Stimulated activated CD8-positive, alpha-beta memory T cell treated with anti-CD3 and anti-CD28 coated beads, Interleukin-4, amount 100 ng/mL, for 4 hours (primary cell): ENCODE data around the gene LTB4R.
"Not testable (repeated sequence)": the region's sequence is repeated elsewhere in the genome, so short reads cannot be mapped to it uniquely, and the experiment has no call there.

Experiments
- DNase-seq, 2 donors: peaks; one replicate each; pipeline ENCODE4 v3.0.0-alpha.2; 2020; ENCODE audit warnings: low read depth in 2 of 2, low spot score in 1 of 2

The LTB4R gene

DNA sequence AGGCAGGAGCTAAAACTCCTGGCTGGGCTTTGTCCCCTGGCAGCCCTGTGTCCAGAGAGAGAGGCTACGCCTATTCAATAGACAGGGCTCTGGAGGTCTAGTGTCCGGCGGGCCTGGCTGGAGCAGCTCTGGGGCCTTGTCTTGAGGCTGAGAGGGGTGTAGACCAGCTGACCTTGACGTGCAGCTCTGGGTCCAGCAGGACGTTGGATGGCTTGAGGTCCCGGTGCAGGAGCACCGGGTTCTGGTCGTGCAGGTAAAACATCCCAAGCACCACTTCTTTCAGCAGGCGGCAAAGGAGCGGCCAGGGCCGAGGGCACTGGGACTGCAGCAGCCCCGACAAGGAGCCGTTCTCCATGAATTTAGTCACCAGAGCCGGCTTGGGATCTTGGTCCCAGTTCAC is 27.5 kb downstream of the LTB4R start:
- no peak for DNase-seq

DNA sequence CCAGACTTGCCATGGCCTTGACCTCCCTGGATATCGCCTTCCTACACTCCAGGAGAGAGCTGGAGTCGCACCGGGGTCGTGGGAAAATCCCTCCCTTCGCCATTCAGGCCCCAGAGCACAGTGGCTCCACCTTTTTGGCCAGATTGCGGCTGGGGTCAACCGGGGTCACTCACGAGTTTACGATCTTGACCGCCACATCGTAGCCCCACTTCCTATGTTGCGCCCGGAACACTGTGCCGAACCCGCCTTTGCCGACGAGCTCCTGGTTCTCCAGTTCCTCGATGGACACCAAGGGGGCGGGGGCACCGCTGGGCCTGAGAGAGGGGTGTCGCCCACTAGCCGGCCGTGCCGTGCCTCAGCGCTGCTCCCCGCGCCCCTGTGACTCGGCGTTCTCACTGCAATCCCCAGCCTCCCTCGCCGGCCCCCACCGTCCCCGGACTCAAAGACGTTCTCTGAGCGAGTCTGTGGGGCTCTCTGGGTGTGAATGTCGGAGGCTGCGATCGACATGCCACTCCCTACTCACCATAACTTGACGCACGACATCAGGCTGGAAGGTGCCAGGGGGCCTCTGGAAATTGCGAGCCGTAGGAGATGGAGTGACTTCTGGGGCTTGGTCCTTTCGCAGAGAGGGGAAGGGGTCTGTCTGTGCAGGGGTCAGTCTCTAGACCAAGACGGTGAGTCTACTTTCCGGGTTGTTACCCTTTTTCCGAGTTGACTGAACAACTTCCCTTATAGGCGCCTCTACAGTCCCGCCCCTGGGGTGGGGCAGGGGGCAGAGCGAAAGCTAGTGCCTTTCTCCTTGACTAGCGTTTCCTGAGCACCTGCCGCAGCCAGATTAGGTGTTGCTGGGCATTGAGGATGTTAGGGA is 28.2 kb downstream of the LTB4R start, which contains the start of gene RIPK3:
TSS of gene RIPK3 (minus strand) at position 708 of the 868 bp plus-strand sequence. CDS start at position 543, 165 bp downstream.
- no peak for DNase-seq

DNA sequence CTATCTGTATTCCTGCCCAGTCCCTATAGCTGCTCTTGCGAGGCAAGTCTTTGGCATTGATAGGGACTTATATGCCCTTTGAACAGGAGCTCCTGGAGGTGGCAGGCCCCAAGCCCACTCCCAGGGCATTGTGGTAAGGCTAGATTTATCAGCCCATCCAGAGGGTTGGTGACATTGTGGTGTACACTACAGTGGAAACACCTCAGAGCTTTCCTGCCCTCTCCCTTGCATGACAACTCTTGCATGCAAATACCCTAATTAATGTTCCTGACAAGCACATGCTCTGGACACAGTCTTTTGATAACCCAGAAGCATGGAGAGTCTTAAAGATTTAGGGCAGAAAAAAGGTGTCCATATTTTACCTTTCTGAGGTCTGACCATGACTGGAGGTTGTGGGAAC is 29.3 kb downstream of the LTB4R start:
- no peak for DNase-seq

DNA sequence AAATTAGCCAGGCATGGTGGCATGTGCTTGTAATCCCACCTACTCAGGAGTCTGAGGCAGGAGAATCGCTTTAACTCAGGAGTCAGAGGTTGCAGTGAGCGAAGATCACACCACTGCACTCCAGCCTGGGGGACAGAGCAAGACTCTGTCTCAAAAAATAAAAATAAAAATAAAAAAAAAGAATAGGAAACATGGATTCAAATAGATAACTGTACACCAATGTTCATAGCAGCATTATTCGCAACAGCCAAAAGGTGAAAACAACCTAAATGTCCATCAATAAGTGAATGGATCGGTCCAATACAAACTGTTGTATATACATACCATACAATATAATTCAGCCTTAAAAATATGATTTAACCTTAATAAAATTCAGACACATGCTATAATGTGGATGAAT is 31.6 kb downstream of the LTB4R start:
- no peak for DNase-seq

DNA sequence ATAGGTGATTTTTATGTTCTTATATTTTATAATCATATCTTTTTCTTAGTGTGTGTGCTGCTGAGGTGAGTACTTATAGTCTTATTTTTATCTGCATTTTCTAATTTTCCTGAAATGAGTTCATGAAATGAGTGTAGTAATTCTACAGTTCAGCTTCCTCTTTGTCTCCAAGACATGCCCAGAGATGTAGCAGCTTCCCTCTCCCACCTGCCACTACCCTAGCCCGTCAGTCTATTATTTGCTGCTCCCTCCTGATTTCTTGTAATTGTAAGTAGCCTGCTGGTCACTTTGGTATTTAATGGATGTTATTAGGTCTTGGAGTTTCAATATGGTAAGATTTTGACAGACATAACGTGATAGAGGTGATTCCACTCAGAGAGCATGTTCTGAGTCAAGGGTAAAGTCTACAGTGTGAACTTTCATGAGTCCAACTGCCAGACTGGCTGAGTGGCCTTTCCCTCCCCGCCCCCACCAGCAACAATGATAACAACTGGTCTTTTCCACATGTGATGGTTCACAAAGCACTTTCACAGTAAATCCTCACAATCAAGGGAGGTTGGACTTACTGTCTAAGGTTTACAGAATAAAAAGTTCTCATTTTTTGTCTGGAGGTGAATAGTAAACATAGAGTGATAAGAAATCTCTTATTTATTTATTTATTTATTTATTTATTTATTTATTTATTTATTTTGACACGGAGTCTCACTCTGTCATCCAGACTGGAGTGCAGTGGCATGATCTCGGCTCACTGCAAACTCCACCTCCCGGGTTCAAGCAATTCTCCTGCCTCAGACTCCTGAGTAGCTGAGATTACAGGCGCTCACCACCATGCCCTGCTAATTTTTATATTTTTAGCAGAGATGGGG is 32.7 kb downstream of the LTB4R start:
- no peak for DNase-seq

DNA sequence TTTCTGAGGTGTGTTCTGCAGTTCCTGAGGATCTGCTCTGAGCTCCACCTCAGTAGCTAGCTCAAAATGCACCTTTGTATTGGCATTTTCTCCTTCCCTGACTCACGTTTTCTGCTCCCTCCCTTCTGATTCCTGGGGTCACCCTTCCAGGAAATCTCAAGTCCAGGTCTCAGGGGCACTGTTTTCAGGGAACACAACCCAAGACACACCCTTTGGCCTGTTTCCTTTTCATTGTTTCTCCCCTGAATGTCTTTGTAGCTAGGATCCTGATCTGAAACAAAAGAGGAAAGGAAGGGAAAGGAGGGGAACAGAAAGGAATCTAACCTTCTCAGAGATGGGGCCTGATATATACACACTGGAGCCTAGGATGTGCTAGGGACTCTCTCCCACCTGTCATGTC is 35.8 kb downstream of the LTB4R start:
- DNase-seq = no peak

DNA sequence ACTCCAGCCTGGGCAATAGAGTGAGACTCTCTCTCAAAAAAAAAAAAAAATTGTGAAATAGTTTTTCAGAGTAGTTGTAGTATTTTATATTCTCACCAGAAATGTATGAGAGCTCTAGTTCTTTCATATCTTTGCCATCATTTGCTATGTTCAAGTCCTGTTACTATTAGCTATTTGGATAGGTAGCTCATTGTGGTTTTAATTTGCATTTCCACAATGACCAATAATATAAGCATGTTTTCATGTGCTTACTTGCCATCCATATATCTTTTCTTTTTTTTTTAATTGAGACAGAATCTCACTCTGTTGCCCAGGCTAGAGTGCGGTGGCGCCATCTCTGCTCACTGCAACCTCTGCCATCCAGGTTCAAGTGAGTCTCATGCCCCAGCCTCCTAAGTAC is 36.9 kb downstream of the LTB4R start:
- DNase-seq = no peak

DNA sequence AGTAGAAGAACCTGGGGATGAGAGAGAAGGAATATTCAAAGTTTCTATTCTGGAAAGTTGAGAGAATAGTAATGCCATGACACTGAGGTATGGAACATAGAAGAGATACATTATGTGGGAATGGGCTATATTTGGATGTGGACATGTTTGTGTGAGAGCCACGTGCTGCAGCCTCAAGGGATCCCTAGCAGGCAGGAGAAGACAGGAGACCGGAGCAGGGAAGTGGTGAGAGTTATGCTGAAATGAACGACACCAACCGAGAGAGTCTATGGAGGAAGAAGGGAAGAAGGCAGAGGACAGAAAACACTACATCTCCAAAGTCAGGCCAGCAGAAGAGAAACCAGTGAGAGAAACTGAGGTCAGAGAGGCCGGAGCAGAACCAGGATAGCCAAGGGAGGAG is 38.4 kb downstream of the LTB4R start:
- DNase-seq = no peak

DNA sequence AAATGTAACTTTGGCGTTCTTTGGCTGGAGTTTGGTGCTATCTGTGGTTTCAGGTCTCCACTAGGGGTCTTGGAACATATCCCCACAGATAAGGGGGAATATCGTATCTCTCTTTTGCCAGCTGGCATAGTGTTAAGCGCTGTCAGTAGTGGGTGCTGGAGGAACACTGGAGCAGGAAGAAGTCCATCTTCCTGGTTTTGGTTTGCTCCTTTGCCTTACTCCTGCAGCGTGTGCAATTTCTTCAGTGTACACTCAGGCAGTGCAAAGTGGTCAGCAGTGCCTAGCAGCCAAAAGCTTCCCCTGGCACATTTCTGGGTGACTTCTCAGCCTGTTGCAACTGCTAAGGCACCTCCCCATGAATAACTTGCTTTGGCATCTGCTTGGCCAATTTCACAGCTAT is 40.2 kb downstream of the LTB4R start:
- no peak for DNase-seq

DNA sequence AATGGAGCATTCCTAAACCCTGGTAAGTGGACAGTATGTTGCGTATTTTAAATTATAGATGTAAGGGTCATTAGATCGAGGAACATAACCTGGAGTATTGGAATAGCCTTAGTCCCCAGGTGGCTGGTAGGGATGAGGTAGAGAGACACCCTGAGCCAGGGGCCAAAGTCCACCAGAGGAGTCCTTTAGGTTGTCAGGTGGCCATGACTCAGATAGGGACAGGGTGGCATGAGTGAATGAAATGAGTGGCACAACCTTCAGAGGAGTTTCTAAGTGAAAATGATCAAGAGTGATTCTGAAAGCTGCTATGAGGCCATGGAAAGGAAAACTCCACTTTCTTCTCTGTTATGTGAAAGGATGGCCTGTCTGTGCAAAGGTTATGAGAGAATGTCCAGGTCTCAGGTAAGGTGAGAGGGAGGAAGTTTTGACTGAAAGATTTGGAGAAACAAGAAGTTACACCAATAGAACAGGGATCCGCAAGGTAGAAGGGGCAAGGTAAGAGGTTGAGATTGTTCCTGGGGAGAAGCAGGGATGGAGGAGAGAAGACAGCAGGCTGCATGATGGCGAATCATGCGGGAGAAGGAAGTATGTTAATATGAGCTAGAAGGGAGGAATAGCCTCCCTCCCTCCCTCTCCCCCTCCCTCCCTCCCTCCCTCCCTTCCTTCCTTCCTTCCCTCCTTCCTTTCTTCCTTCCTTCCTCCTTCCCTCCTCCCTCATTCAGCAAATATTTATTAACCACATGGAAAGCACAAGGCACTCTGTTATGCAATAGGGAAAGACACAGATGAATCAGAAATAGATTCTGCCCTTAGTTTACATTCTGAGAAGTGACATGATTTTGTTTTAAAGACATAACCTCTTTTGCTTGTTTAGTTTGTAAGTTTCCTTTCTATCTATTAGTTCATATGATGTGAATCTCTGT is 42.5 kb downstream of the LTB4R start:
- DNase-seq = no peak

DNA sequence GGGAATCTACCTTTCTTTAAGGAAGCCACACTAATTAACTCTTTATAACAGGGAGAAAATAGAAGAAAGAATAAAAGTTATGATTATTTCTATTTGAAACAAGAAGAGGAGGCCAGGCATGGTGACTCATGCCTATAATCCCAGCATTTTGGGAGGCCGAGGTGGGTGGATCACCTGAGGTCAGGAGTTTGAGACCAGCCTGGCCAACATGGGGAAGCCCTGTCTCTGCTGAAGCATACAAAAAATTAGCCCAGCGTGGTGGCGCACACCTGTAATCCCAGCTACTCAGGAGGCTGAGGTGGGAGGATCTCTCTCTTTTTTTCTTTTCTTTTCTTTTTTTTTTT is 43.2 kb downstream of the LTB4R start:
- not testable (repeated sequence) for DNase-seq

DNA sequence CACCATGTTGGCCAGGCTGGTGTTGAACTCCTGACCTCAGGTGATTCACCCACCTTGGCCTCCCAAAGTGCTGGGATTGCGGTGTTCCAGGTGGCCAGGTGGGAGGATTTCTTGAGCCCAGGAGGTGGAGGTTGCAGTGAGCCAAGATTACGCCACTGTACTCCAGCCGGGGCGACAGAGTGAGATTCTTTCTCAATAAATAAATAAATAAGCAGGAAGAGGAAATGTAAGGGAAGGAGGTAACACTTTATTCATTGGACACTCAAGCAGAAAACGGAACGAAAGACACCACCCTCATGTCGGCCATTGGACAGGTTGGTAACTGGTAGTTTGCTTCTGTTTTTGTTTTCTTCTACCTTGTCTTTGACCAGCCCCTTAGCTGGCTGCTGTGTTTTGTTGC is 43.7 kb downstream of the LTB4R start:
- DNase-seq = no peak

DNA sequence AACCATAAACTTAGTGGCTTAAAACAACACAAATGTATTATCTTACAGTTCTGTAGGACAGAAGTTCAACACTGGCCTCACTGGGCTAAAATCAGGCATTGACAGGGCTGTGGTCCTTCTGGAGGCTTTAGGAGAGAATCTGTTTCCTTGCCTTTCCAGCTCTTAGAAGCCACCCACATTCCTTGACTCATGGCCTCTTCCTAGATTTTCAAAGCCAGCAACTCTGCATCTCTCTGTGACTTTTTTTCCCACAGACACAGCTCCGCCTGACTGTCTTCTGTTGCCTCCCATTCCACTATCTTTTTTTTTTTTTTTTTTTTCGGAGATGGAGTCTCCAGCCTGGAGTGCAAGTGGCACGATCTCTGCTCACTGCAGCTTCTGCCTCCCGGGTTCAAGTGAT is 44.9 kb downstream of the LTB4R start:
- DNase-seq = no peak

DNA sequence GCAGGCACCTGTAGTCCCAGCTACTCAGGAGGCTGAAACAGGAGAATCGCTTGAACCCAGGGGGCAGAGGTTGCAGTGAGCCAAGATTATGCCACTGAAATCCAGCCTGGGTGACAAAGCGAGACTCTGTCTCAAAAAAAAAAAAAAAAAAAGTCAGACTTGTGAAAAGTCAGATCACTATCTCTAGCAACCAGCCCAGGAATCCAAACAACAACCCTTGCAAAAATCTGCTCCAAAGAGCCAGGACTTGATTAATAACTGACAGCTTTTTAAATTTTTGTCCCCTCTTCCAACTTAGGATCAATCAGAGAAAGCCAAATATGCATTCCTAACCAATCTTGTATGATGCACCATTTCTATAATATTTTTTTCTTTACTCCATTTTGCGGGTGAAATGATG is 49.0 kb downstream of the LTB4R start:
- DNase-seq = no peak

DNA sequence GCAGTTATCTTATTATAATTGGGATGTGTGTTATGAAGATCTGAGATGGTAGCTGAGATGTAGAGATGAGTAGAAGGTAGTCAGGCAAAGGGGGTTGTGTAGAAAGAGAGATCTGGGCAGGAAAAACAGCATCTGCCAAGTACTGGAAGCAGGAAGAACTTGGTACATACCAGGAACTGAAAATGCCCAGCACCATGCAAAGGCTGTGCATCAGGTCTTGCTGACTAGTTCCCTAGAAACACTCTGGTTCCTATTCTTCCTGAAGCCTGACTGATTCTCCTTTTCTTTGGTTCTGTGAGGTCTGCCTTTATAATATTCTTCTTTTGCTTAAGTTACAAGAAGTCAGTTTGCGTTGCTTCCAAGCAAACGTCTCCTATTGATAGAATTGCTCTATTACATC is 50.0 kb downstream of the LTB4R start:
- no peak for DNase-seq

DNA sequence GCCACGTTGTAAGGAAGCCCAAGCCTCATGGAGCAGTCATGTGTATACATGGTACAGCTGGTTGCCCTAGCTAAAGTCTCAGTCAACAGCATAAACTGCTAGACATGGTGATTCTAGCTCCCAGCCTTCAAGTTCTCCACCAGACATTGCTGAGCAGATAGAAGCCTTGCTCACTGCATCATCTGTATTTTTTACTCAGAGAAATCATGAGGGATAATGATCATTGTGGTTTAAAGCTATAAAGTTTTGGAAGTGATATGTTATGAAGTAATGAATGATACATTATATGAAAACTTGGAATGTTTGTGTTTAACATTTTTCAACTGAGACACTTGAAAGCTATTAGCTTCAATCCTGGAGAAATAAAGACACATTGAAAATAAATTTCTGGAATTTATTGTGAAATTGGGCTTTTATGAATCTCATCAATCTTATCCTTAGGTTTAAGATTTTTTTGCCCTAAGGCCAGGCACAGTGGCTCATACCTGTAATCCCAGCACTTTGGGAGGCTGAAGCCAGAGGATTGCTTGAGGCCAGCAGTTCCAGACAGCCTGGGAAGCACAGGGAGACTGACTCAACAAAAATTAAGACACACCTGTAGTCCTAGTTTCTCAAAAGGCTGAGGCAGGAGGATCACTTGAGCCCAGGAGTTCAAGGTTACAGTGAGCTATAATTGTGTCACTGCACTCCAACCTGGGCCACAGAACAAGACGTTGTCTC is 51.1 kb downstream of the LTB4R start:
- DNase-seq = no peak

DNA sequence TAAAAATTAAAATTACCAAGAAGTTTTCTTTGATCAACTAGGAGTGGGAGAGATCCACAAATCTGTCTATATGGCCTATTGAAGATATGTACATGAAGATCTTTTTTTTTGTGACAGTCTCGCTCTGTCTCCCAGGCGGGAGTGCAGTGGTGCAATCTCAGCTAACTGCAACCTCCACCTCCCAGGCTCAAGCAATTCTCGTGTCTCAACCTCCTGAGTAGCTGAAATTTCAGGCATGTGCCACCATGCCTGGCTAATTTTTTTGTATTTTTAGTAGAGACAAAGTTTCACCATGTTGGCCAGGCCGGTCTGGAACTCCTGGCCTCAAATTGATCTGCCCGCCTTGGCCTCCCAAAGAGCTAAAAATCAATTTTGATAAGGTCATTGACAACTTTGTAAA is 52.1 kb downstream of the LTB4R start:
- DNase-seq = no peak

DNA sequence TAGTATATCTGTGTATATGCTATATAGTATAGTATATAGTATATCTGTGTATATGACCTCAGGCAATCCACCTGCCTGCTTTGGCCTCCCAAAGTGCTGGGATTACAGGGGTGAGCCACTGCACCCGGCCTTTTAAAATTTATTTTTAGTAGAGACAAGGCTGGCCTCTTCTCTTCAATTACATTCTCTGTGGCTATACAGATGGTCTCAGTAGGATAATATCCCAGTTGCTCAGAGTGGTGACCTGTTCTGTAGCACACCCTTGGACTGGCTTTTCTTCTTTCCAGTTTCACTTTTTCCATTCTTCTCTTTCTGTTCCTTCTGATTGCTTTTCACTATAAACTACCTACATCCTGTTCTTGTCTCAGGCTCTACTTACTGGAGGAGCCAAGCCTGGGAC is 53.5 kb downstream of the LTB4R start:
- DNase-seq = no peak

DNA sequence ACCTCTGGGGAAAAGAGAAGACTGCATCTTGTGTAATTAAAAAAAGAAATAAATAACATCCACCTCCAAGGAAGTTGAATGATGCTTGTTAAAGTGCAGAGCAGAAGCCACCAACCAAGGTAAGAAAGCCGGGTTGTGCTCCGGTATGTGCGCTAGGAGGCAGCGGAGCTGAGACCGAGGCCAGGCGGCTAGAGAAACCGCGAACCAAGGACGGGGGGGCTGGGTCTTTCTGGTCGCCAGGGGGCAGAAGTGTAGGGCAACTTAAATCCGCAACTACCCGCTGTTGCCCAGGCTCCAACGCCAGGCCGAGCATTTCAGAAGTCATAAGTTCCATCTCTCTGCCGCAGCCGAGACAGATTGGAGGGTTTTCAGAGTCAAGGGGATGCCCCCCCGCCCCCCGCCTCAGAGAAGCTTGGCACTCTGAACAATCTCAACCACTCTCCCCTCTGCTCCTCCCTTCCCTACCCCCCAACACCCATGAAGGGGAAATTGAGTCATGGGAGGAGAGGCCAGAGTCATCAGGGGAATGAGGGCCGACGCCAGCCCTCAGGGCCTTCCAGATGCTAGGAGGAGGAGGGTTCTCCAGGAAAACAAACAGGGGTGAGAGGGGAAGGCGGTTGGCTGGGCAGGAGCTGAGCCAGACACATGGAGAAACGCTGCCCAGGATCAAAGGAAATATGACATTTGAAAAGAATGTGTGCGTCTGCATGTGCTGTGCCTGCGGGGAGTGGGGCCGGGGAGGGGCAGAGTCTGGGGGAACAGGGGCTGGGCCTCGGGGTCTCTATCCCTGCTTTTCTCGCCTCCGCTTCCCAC is 54.5 kb downstream of the LTB4R start:
- DNase-seq = peak in 1 of 2 donors; percentile 41

DNA sequence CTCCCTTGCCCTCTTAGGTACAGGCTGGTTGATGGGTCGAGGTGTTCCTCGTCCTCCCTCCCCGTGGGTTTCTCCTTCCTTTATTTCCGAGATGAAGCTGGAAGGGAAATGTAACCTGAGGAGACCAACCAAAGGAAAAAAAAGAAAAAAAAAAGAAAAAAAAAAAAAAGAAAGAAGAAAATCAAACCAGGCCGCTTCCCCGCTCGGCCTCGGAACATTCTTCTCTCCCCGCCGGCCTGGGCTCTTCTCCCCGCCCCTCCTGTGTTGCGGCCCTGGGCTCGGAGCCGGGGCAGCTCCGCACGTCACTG is 55.1 kb downstream of the LTB4R start:
- DNase-seq = no peak
